Mesenchymal stem cell (in vitro differentiated cells and primary cell): Measurements from ENCODE around the gene TMEM51.

ENCODE experiments used
- DNase-seq: peaks from one replicate; pipeline ENCODE4 v3.0.0-alpha.2; 2013
- H2AFZ ChIP-seq: one replicate; pipeline ENCODE4 v1.6.1; 2013; ENCODE audit warnings: low read depth, mild to moderate bottlenecking, control low read depth, inconsistent platforms, low read length, moderate library complexity
- H2AK5ac ChIP-seq: 2 replicates; pipeline ENCODE4 v1.6.1; 2013; ENCODE audit warnings: low read length, moderate library complexity, mild to moderate bottlenecking, inconsistent platforms; ENCODE audit not compliant: severe bottlenecking
- H2BK120ac ChIP-seq: one replicate; pipeline ENCODE4 v1.6.1; 2013; ENCODE audit warnings: low read depth, mild to moderate bottlenecking, inconsistent platforms, low read length, moderate library complexity
- H2BK12ac ChIP-seq, 2 experiments: one replicate each; pipeline ENCODE4 v1.6.1; 2013; ENCODE audit warnings: inconsistent platforms in 2 of 2, low read length in 2 of 2, mild to moderate bottlenecking in 2 of 2, moderate library complexity in 2 of 2, control low read depth in 1 of 2
- H2BK15ac ChIP-seq: one replicate; pipeline ENCODE4 v1.6.1; 2013; ENCODE audit warnings: mild to moderate bottlenecking, low read depth, inconsistent platforms; ENCODE audit not compliant: poor library complexity, severe bottlenecking
- H2BK5ac ChIP-seq: 2 replicates; pipeline ENCODE4 v1.6.1; 2013; ENCODE audit warnings: low read depth, mild to moderate bottlenecking, low read length, control low read depth, inconsistent platforms; ENCODE audit not compliant: poor library complexity, severe bottlenecking
- H3K14ac ChIP-seq, 2 experiments: one replicate each; pipeline ENCODE4 v1.6.1; 2013; ENCODE audit warnings: inconsistent platforms in 2 of 2, low read length in 2 of 2, control low read depth in 1 of 2, mild to moderate bottlenecking in 1 of 2, moderate library complexity in 1 of 2
- H3K18ac ChIP-seq, 2 experiments: one replicate each; pipeline ENCODE4 v1.6.1; 2013; ENCODE audit warnings: inconsistent platforms in 2 of 2, low read length in 2 of 2, control low read depth in 1 of 2, low read depth in 1 of 2, mild to moderate bottlenecking in 1 of 2
- H3K23ac ChIP-seq, 2 experiments: one replicate each; pipeline ENCODE4 v1.6.1; 2013; ENCODE audit warnings: inconsistent platforms in 2 of 2, low read length in 2 of 2, mild to moderate bottlenecking in 2 of 2, moderate library complexity in 2 of 2, control low read depth in 1 of 2
- H3K27ac ChIP-seq: 2 replicates; pipeline ENCODE4 v1.5.1; 2013; ENCODE audit warnings: mild to moderate bottlenecking, moderate library complexity, low read length, control low read depth, inconsistent platforms; ENCODE audit not compliant: poor library complexity, severe bottlenecking
- H3K27me3 ChIP-seq, 2 experiments: 2 replicates each; pipeline versions ENCODE4 v1.6.1 to v1.7.0; 2013; ENCODE audit warnings: low read length in 2 of 2, mild to moderate bottlenecking in 2 of 2, moderate library complexity in 2 of 2, control low read depth in 1 of 2, inconsistent platforms in 1 of 2; ENCODE audit not compliant: control insufficient read depth in 1 of 2, insufficient read depth in 1 of 2
- H3K36me3 ChIP-seq, 2 experiments: 2 replicates each; pipeline versions ENCODE4 v1.6.1 to v1.7.0; 2013; ENCODE audit warnings: low read length in 2 of 2, control low read depth in 1 of 2, inconsistent platforms in 1 of 2, low read depth in 1 of 2, mild to moderate bottlenecking in 1 of 2; ENCODE audit not compliant: insufficient read depth in 2 of 2, control insufficient read depth in 1 of 2
- H3K4ac ChIP-seq, 2 experiments: one replicate each; pipeline ENCODE4 v1.6.1; 2013; ENCODE audit warnings: inconsistent platforms in 2 of 2, low read length in 2 of 2, mild to moderate bottlenecking in 2 of 2, moderate library complexity in 2 of 2, control low read depth in 1 of 2, low read depth in 1 of 2
- H3K4me1 ChIP-seq: 2 replicates; pipeline ENCODE4 v1.6.1; 2013; ENCODE audit warnings: low read depth, low read length, control low read depth; ENCODE audit not compliant: control insufficient read depth, insufficient read depth
- H3K4me2 ChIP-seq: 2 replicates; pipeline ENCODE4 v1.6.1; 2013; ENCODE audit warnings: low read length, mild to moderate bottlenecking, inconsistent platforms; ENCODE audit not compliant: poor library complexity, severe bottlenecking
- H3K4me3 ChIP-seq, 2 experiments: 2 replicates each; pipeline versions ENCODE4 v1.5.1 to v1.7.0; 2013; ENCODE audit warnings: low read length in 2 of 2, mild to moderate bottlenecking in 2 of 2, control low read depth in 1 of 2, low read depth in 1 of 2; ENCODE audit not compliant: insufficient read depth in 1 of 2
- H3K79me1 ChIP-seq: replicated peaks from 2 replicates; pipeline ENCODE4 v1.6.1; 2013; ENCODE audit warnings: mild to moderate bottlenecking, control low read depth, low read length, inconsistent platforms; ENCODE audit not compliant: poor library complexity, severe bottlenecking
- H3K9ac ChIP-seq: 2 replicates; pipeline ENCODE4 v1.7.0; 2013; ENCODE audit warnings: mild to moderate bottlenecking, low read length, moderate library complexity
- H3K9me3 ChIP-seq: 2 replicates; pipeline ENCODE4 v1.7.0; 2013; ENCODE audit warnings: mild to moderate bottlenecking, low read length; ENCODE audit not compliant: control insufficient read depth
- H4K8ac ChIP-seq: one replicate; pipeline ENCODE4 v1.6.1; 2013; ENCODE audit warnings: inconsistent platforms, mild to moderate bottlenecking, low read length, moderate library complexity
- H4K91ac ChIP-seq: one replicate; pipeline ENCODE4 v1.6.1; 2013; ENCODE audit warnings: mild to moderate bottlenecking, low read length, inconsistent platforms
- WGBS: methylation state at CpG from one replicate; pipeline ENCODE4 v1.1.7; 2013; ENCODE audit warnings: mixed read lengths; 5-methylcytosine and 5-hydroxymethylcytosine counted together

The TMEM51 gene

DNA sequence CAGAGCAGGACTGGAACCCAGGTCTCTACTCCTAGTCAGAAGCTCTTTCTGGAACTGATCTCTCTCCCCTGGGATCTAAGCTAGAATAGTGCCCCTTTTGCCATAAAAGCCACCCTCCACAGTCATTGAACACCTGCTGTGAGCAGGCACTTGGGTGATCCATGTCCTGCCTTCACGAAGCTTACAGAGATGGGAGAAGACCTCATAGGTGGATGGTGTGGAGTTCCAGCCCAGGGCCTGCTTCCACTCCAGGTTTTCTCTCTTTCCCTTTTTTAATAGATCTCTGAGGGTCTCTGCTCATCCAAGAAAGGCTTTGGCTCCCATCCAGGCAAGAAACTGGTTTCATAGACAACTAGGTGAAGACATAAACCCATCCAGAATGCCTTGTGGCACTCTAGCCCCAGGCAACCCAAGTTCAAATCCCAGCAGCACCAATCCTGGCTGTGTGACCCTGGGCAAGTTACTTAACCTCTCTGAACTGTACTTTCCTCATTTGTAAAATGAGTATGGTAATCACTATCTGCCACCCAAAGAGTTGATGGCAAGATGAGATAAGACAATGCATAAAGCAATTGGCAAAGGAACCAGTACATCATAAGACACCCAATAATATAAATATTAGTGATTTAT is 46.4 kb upstream of the TMEM51 start:
- no peak for DNase-seq
- no peak overlapping the region for H2BK120ac ChIP-seq
- no peaks in the 10 kb centered on the region for H3K79me1 ChIP-seq
- H3K4me2 ChIP-seq = no peak overlapping the region
- no peak overlapping the region for H2BK15ac ChIP-seq
- H3K23ac ChIP-seq = no peak overlapping the region
- H3K4me3 ChIP-seq = no peak overlapping the region
- 50% methylated on average over 1 of the region's 1 CpG for WGBS
- no peak overlapping the region for H3K18ac ChIP-seq
- peaks cover 16% of the 10 kb centered on the region for H3K9me3 ChIP-seq
- H3K27me3 ChIP-seq = peaks cover 8 to 20% of the 10 kb centered on the region in 2 experiments
- no peak overlapping the region for H3K27ac ChIP-seq
- H3K14ac ChIP-seq = no peak overlapping the region
- no peak overlapping the region for H2AK5ac ChIP-seq
- no peak overlapping the region for H4K91ac ChIP-seq
- H2BK5ac ChIP-seq = no peak overlapping the region
- H2AFZ ChIP-seq = no peak overlapping the region
- no peaks in the 10 kb centered on the region for H3K36me3 ChIP-seq
- no peak overlapping the region for H3K4ac ChIP-seq
- H3K4me1 ChIP-seq = peaks cover 5% of the 10 kb centered on the region
- H4K8ac ChIP-seq = no peak overlapping the region
- H3K9ac ChIP-seq = no peak overlapping the region
- no peak overlapping the region for H2BK12ac ChIP-seq

DNA sequence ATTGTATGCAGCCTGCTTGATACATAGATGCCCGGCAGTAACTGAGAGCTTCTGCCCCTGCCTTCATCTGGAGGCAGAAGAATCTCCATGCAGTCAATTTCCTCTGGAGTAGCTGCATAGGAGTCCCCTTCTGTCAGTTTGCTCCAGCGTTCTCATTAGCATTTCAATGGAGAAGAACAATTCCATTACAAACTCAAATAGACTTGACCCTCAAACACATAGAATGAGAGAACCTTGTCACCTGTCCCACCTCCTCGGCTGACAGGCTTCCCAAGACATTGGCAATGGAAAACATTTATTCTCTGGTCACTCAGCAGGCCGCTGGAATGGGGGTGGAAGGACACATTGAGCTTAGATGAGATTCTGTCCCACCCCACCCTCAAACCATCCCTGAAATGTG is 45.6 kb upstream of the TMEM51 start:
- H3K27me3 ChIP-seq = peaks cover 8 to 16% of the 10 kb centered on the region in 2 experiments
- H4K91ac ChIP-seq = no peak overlapping the region
- H3K9me3 ChIP-seq = peaks cover 16% of the 10 kb centered on the region
- H2BK12ac ChIP-seq = no peak overlapping the region
- no peak overlapping the region for H2BK120ac ChIP-seq
- no peaks in the 10 kb centered on the region for H3K79me1 ChIP-seq
- no peak overlapping the region for H3K18ac ChIP-seq
- H2BK15ac ChIP-seq = no peak overlapping the region
- H2BK5ac ChIP-seq = no peak overlapping the region
- 75% methylated on average over 4 of the region's 4 CpGs for WGBS
- H2AFZ ChIP-seq = no peak overlapping the region
- H3K4me1 ChIP-seq = peaks cover 10% of the 10 kb centered on the region
- H3K4me2 ChIP-seq = no peak overlapping the region
- H3K4me3 ChIP-seq = no peak overlapping the region
- no peak overlapping the region for H4K8ac ChIP-seq
- no peak for DNase-seq
- H3K4ac ChIP-seq = no peak overlapping the region
- H3K9ac ChIP-seq = no peak overlapping the region
- H3K14ac ChIP-seq = no peak overlapping the region
- H3K36me3 ChIP-seq = no peaks in the 10 kb centered on the region
- H3K23ac ChIP-seq = no peak overlapping the region
- no peak overlapping the region for H2AK5ac ChIP-seq
- no peak overlapping the region for H3K27ac ChIP-seq

DNA sequence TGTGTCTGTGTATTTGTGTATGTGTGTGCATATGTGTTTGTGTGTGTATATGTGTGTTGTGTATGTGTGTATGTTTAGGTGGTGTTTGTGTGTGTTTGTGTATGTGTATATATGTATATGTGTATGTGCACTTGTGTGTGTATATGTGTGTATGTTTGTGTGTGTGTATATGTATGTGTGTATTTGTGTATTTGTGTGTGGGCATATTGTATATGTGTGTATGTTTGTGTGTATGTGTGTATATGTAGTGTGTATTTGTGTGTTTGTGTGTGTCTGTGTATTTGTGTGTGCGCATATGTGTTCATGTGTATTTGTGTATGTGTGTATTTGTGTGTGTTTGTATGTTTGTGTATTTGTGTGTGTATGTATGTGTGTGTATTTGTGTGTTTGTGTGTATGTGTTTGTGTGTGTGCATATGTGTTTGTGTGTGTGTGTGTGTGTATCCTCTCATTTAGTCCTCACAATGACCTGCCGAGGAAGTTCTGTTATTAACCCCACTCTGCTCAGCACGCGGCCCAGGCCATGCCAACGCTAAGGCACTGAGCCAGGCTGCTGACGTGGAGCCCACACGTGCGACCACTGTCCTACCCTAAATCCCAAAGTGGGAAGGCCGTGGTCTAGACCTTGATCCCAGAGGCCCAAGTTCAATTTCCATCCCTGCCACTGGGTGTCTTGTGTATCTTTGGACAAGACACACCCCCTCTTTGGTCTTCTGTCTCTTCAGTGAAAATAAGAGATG is 43.2 kb upstream of the TMEM51 start:
- H4K91ac ChIP-seq = no peak overlapping the region
- no peak overlapping the region for H3K4me3 ChIP-seq
- H3K79me1 ChIP-seq = no peaks in the 10 kb centered on the region
- H3K4me2 ChIP-seq = no peak overlapping the region
- no peak overlapping the region for H3K23ac ChIP-seq
- no peak overlapping the region for H3K4ac ChIP-seq
- H3K27ac ChIP-seq = no peak overlapping the region
- H3K4me1 ChIP-seq = peaks cover 10% of the 10 kb centered on the region
- no peak overlapping the region for H3K18ac ChIP-seq
- H2AFZ ChIP-seq = no peak overlapping the region
- no peak overlapping the region for H2BK15ac ChIP-seq
- no peak overlapping the region for H2BK12ac ChIP-seq
- no peaks in the 10 kb centered on the region for H3K36me3 ChIP-seq
- H3K9ac ChIP-seq = no peak overlapping the region
- DNase-seq = no peak
- H2AK5ac ChIP-seq = no peak overlapping the region
- no peak overlapping the region for H3K14ac ChIP-seq
- H2BK120ac ChIP-seq = no peak overlapping the region
- peaks cover 8 to 9% of the 10 kb centered on the region in 2 experiments for H3K27me3 ChIP-seq
- no peak overlapping the region for H2BK5ac ChIP-seq
- H3K9me3 ChIP-seq = peaks cover under 1% of the 10 kb centered on the region
- WGBS = 91% methylated on average over 9 of the region's 9 CpGs
- H4K8ac ChIP-seq = no peak overlapping the region

DNA sequence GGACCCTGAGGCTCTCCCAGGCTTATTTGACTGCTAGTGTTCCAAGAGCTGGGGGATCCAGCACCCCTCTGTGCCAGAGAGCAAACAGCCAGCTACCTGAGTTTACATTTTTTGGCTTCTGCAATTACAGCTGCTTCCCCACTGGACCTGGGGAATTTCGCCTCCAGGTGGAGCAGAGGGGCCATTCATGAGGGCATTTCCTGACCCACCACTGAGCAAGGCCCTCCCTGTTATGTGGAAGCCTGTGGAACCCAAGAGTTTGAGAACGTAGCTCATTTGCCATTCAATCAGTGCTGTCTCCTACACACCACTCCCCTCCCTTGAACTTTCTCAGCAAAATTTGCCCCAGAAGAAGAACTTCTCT is 42.7 kb upstream of the TMEM51 start:
- Histone ChIP-seq H3K18ac (no peak overlapping the region), H3K27me3 (peaks cover 12 to 13% of the 10 kb centered on the region in 2 experiments), H3K9ac (no peak overlapping the region), H3K4me2 (no peak overlapping the region), H2BK12ac (no peak overlapping the region), H2AFZ (no peak overlapping the region), H3K9me3 (no peaks in the 10 kb centered on the region), H4K91ac (no peak overlapping the region), H3K4ac (no peak overlapping the region), H2BK120ac (no peak overlapping the region), H3K14ac (no peak overlapping the region), H4K8ac (no peak overlapping the region), H2BK5ac (no peak overlapping the region), H3K79me1 (no peaks in the 10 kb centered on the region), H3K23ac (no peak overlapping the region), H3K4me1 (peaks cover 10% of the 10 kb centered on the region), H2BK15ac (no peak overlapping the region), H3K36me3 (no peaks in the 10 kb centered on the region), H3K4me3 (no peak overlapping the region), H2AK5ac (no peak overlapping the region), H3K27ac (no peak overlapping the region)
- DNase-seq = no peak
- WGBS = 87% methylated on average over 1 of the region's 2 CpGs
